Sigmoid colon (tissue), 7 donors: ENCODE measurements around the gene KIF5A. TPM values are rescaled to one million over a fixed set of nuclear protein-coding genes. Genes with fewer than 3 reads are reported as not detected.

Experiments used
- DNase-seq: peaks from one replicate; pipeline ENCODE4 v3.0.0-alpha.2; 2019
- H3K27ac ChIP-seq, 4 donors: fragments of 200-600 bp; sonication (generic); one replicate each; pipeline ENCODE4 v1.5.1; 2016 to 2019; ENCODE audit warnings: mild to moderate bottlenecking in 1 of 4
- H3K27me3 ChIP-seq, 3 donors: fragments of 200-600 bp; sonication (generic); one replicate each; pipeline ENCODE4 v1.5.1; 2019; ENCODE audit warnings: mild to moderate bottlenecking in 1 of 3
- H3K36me3 ChIP-seq, 4 donors: fragments of 200-600 bp; sonication (generic); one replicate each; pipeline ENCODE4 v1.5.1; 2016 to 2019
- H3K4me1 ChIP-seq, 4 donors: fragments of 200-600 bp; sonication (generic); one replicate each; pipeline ENCODE4 v1.5.1; 2017 to 2019
- H3K4me3 ChIP-seq, 4 donors: fragments of 200-600 bp; sonication (generic); one replicate each; pipeline ENCODE4 v1.5.1; 2017 to 2019; ENCODE audit warnings: mild to moderate bottlenecking in 2 of 4, moderate library complexity in 1 of 4
- H3K9me3 ChIP-seq, 4 donors: fragments of 200-600 bp in 3 of 4; sonication (generic) in 3 of 4; one replicate each; pipeline versions ENCODE4 v1.5.1 to v1.6.1; 2013 to 2019
- EP300 ChIP-seq, 4 donors: sonication (generic); formaldehyde crosslinking; IDR thresholded peaks; one replicate each; pipeline ENCODE4 v1.6.1; 2017; ENCODE audit warnings: antibody characterized with exemption in 4 of 4
- POLR2A ChIP-seq, 2 donors: fragments of 450-650 bp; IDR thresholded peaks; one replicate each; pipeline ENCODE4 v1.6.1; 2016; ENCODE audit warnings: antibody characterized with exemption in 2 of 2, mild to moderate bottlenecking in 2 of 2, moderate library complexity in 2 of 2
- POLR2AphosphoS5 ChIP-seq, 4 donors: sonication (generic); formaldehyde crosslinking; IDR thresholded peaks; one replicate each; pipeline ENCODE4 v1.6.1; 2017; ENCODE audit warnings: antibody characterized with exemption in 4 of 4
- WGBS, 2 donors: extraction: QIAGEN DNeasy Blood & Tissue Kit; methylation state at CpG; one replicate each; pipeline ENCODE4 v1.1.7; 2013; 5-methylcytosine and 5-hydroxymethylcytosine counted together
- intact Hi-C: fragments of 100-400 bp; cut with DNase I; formaldehyde crosslinking; loops from one replicate; pipeline ENCODE4 v1.15.1; 2023
- polyA plus RNA-seq, 3 donors: library from polyadenylated mRNA; stranded (reverse); fragments of 200-250 nt; gene quantifications; one replicate each; pipeline ENCODE4 v1.2.3, GENCODE V29; 2013
- total RNA-seq, 4 donors: library from RNA; depleted of rRNA; stranded (reverse); fragments of >200 nt; gene quantifications; one replicate each; pipeline ENCODE4 v1.1.0, GENCODE V29; 2016
- TF ChIP-seq, protein P1 (sequence below), 4 experiments: fragments of 450-650 bp in 3 of 4; fragments of 200-600 bp in 1 of 4; IDR thresholded peaks; one replicate each; pipeline ENCODE4 v1.5.1; 2016 to 2019; ENCODE audit warnings: antibody characterized with exemption in 4 of 4, mild to moderate bottlenecking in 3 of 4, moderate library complexity in 2 of 4
- donor health status: healthy with polysubstance abuse.
- donor health status: Bipolar disorder and iron deficiency.
- donor health status: healthy.

Gene KIF5A
- total and polyA plus RNA-seq, 7 donors = under 0.01 to 8.9 (median 3.6) TPM

DNA sequence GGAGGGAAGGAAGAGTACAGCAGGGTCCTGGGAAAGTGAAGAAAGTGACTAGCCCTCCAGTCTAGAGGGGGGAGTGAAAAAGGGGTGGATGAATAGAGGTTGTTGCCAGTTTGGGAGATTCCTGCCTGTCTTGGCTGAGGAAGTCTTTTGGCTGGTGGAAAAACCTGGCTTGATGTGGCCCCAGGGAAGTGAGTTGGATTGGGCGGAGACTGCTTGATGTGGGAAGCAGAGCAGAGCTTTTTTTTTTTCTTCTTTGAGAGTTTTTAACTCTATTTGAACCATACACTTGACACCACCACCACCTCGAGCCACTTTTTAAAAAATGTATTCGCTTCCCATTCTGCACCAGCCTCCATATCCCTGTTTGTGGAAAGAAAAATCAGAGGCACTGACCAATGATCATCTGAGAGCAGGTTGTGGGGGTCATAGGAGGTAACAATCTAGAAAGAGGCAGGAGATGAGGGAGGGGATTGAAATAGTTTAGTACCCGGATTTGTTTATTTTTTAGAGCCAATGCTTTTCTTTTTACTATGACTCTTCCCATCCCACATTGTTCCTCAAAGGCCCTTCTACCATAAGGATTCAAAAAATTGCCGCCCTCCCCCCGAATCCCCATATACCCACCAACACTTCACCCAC is 54.1 kb downstream of the KIF5A start:
- peak overlapping the region; percentile 69 to 90 (median 76) for H3K4me3 ChIP-seq
- peaks cover 7 to 57% (median 27%) of the 10 kb centered on the region in 4 donors for H3K36me3 ChIP-seq
- H3K27ac ChIP-seq = peak overlapping the region; percentile 97 to 99 (median 98)
- no peaks in the 10 kb centered on the region for H3K27me3 ChIP-seq
- DNase-seq = peak; percentile 90
- TF ChIP-seq, protein P1, sequence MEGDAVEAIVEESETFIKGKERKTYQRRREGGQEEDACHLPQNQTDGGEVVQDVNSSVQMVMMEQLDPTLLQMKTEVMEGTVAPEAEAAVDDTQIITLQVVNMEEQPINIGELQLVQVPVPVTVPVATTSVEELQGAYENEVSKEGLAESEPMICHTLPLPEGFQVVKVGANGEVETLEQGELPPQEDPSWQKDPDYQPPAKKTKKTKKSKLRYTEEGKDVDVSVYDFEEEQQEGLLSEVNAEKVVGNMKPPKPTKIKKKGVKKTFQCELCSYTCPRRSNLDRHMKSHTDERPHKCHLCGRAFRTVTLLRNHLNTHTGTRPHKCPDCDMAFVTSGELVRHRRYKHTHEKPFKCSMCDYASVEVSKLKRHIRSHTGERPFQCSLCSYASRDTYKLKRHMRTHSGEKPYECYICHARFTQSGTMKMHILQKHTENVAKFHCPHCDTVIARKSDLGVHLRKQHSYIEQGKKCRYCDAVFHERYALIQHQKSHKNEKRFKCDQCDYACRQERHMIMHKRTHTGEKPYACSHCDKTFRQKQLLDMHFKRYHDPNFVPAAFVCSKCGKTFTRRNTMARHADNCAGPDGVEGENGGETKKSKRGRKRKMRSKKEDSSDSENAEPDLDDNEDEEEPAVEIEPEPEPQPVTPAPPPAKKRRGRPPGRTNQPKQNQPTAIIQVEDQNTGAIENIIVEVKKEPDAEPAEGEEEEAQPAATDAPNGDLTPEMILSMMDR (IDR thresholded peaks at IDR 0.05) = no peak
- peak; percentile 25 to 57 (median 54) for TF ChIP-seq POLR2AphosphoS5 (IDR thresholded peaks at IDR 0.05)
- intact Hi-C loops = no loop called here
- peaks cover 0 to 25% (median 24%) of the 10 kb centered on the region in 4 donors for H3K4me1 ChIP-seq
- 37 to 43% methylated on average over 6 of the region's 6 CpGs for WGBS, 2 donors
- H3K9me3 ChIP-seq = no peaks in the 10 kb centered on the region

DNA sequence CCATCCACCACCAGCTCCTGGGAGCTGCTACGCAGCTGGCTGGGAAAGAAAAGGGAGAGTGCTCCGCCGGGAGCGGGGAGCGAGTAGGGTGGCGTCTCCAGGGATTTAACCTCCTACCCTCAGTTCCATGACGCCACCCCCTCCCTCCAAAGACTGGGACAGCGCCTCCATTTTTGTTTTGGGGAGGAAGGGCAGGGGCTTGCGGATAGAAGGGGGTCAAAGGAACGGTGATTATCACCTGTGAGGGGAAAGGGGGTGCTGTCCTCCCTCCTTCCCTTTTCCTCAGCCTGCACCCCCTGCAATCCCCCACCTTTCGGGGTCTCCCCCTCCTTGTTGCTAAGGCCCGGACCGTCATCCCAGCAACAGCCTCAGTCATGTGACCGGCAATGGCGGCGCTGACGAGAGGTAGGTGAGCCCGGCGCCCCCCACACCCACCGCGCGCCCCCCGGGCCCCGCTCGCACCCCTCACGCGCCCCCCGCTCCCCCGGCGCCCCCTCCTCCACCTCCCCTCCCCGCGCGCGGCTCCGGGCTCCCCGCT is 54.7 kb downstream of the KIF5A start, which contains the start of gene DTX3:
DTX3 (plus strand) TSS at position 371 of the 538 bp plus-strand sequence. CDS start 1,694 bp downstream, outside the sequence.
- H3K4me3 ChIP-seq = peak within 1 kb of the TSS; percentile 69 to 90 (median 76)
- peak; percentile 78 for DNase-seq
- peak in 1 of 2 donors; percentile 22 for TF ChIP-seq POLR2A (IDR thresholded peaks at IDR 0.05)
- TF ChIP-seq, protein P1 (IDR thresholded peaks at IDR 0.05) = no peak
- TF ChIP-seq POLR2AphosphoS5 (IDR thresholded peaks at IDR 0.05) = peak in 2 of 4 donors; percentile 37 to 53
- TF ChIP-seq EP300 (IDR thresholded peaks at IDR 0.05) = no peak
- H3K27ac ChIP-seq = peak within 1 kb of the TSS; percentile 97 to 99 (median 98)
- peaks cover 0 to 31% (median 30%) of the 10 kb centered on the region in 4 donors for H3K4me1 ChIP-seq
- no peaks in the 10 kb centered on the region for H3K9me3 ChIP-seq
- WGBS, 2 donors = 4% methylated on average over 36 of the region's 36 CpGs
- peaks cover 7 to 51% (median 22%) of the 10 kb centered on the region in 4 donors for H3K36me3 ChIP-seq
- intact Hi-C loops = no loop called here
- H3K27me3 ChIP-seq = no peaks in the 10 kb centered on the region

DNA sequence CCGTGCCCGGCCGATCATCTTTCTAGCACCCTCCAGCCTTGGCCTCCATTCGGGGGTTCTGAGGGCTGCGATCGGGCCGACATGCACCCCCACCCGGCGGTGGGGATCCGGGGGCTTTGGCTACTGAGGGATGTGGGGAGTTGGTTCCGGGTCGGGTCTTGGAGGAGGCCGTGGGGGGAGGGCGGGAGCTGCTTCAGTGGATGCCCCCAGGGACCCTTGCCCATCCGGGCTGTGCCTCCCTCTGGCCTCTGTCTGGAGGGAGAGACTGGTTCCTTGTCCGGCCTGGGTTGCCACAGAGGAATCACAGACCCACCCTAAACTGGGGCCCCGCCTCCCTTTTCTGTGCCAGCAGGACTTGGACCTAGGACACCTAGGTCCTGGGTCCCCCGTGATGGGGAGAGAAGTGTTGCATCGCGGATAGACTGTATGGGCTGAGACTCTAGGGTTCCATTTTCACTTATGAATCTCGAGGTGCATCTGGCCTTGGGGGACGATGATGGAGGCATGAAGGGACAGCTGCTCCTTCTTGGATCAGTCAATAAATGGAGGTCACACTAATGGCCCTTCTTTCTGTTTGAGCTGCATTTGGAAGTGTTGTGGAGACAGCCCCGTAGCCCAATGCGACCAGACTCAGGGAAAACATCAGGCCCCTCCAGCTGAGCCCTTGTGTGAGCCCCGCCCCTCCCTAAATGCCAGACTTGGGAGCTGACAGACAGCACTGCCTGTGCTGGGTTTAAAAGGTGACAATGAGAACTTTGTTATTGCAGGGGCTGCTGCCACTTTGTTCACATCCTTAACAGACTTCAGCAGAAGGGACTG is 55.4 kb downstream of the KIF5A start:
- Histone ChIP-seq H3K36me3 (peaks cover 4 to 44% (median 19%) of the 10 kb centered on the region in 4 donors), H3K9me3 (no peaks in the 10 kb centered on the region), H3K4me3 (peak overlapping the region; percentile 69 to 90 (median 76)), H3K4me1 (peaks cover 0 to 38% (median 36%) of the 10 kb centered on the region in 4 donors), H3K27ac (peak overlapping the region; percentile 97 to 99 (median 98)), H3K27me3 (no peaks in the 10 kb centered on the region)
- WGBS, 2 donors = 13 to 14% methylated on average over 25 of the region's 25 CpGs
- DNase-seq = peak; percentile 81
- TF ChIP-seq POLR2AphosphoS5 (IDR thresholded peaks at IDR 0.05) (peak in 1 of 4 donors; percentile 33), EP300 (IDR thresholded peaks at IDR 0.05) (no peak), POLR2A (IDR thresholded peaks at IDR 0.05) (peak in 1 of 2 donors; percentile 16)
- TF ChIP-seq, protein P1 (IDR thresholded peaks at IDR 0.05) = no peak
- intact Hi-C loops = loop anchor here (5.0 kb wide), 1 partner anchor 58 kb away; the partner anchor contains the start of gene DCTN2

DNA sequence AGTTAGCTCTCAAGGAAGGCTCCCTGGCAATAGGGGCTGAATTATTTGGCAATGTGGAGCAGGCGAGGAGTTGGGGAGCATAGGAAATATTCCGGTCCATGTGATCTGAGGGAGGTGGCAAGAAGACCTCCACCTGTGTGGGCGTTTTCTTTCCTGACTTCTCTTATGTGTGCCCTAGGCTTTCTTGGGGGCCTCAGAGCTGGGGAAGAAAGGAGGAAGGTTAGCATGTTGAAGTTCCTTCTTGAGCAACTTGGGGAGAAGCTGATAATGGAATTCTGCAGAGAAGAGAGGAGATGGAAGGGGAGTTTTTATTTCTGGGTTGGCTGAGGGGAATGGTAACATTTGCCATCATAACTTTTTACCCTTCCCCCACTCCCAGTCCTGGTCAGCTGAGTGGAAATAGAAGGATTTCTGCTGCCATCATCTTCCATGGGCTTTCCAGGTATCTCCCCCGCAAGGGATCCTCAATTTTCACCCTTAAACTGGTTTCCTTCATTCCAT is 56.0 kb downstream of the KIF5A start:
- Histone ChIP-seq H3K27me3 (no peaks in the 10 kb centered on the region), H3K4me1 (peaks cover 0 to 43% (median 40%) of the 10 kb centered on the region in 4 donors), H3K4me3 (peak overlapping the region in 3 of 4 donors; percentile 75 to 90 (median 78)), H3K9me3 (no peaks in the 10 kb centered on the region), H3K36me3 (peaks cover 0 to 38% (median 16%) of the 10 kb centered on the region in 4 donors), H3K27ac (peak overlapping the region; percentile 97 to 99 (median 98))
- WGBS, 2 donors = 81 to 84% methylated on average over 4 of the region's 4 CpGs
- TF ChIP-seq EP300 (IDR thresholded peaks at IDR 0.05) (no peak), POLR2AphosphoS5 (IDR thresholded peaks at IDR 0.05) (no peak), POLR2A (IDR thresholded peaks at IDR 0.05) (no peak)
- TF ChIP-seq, protein P1 (IDR thresholded peaks at IDR 0.05) = no peak
- no peak for DNase-seq
- intact Hi-C loops = loop anchor here (5.0 kb wide), 1 partner anchor 59 kb away; the partner anchor contains the start of gene DCTN2
